Embryonic facial prominence (tissue), 1 donor: ENCODE results near the gene GPAM.
"Not testable (repeated sequence)": the region's sequence is repeated elsewhere in the genome, so short reads cannot be mapped to it uniquely, and the experiment has no call there.

ENCODE experiments used
- DNase-seq: peaks from one replicate; pipeline ENCODE4 v3.0.0-alpha.2; 2016; ENCODE audit errors: extremely low spot score

Gene GPAM

DNA sequence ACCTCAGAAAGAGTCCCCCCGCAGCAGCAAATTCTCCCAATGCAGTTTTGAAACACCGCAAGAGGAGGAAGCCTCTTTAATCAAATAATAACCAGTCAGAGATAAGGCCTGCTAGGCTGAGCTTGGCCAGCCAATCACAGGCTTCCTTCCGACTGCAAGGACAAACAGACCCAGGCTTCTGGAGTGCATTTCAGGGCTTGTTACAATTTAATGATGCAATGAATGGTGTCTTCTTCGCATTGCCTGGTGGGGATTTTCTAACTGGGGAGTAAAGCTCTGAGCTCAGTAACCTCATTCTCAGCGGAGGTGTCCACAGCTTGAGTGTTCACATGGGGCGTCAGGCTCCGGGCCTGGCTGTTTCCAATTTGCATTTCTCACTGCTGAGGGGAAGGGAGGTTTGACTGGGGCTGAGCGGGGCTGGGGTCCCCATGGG is 31.8 kb upstream of the GPAM start:
- no peak for DNase-seq

DNA sequence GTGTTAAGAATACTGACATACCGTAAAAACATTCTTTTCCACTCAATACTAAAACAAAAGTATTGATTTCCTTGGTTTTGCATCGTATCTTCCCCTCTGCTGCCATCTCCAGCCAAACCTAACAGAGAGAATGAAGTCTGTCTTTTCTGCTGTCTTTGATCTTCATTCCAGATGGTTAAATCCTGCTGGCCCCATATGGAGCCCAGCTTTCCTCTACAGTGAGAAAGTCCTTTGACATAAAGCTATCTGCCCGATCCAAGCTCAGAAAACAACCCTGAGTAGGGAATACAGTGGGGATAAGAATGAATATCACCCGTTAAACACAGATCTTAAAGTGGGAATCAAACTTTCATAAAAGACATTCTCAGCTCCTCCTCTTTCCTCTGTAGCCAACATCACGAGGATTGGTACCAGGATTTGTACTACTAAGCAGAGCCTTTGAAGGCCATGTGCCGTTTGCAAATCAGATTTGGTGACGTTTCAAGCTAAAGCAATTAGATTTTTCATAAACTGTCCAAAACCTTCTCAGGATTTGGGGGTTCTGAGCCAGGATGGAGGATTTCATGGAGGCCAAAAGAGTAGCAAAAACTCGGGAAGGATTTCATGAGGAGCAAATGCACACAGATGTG is 30.8 kb upstream of the GPAM start:
- no peak for DNase-seq

DNA sequence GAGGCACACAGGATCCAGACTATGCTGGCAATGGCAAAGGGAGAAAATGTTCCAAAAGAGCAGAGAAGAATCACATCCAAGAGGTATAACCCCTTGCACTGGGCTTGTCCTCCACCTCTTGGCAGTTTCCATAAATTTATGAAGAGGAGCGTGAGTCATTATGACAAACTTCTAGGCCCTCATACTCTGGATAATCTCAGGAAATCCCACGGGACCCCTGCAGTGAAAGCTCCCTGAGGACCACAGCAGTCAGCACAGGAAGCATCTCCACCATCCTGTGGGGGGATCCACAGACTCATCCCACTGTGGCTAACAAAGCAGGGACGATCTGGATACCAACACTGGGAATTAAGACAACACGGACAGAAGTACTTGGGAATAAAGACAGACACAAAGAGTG is 30.3 kb upstream of the GPAM start:
- no peak for DNase-seq

DNA sequence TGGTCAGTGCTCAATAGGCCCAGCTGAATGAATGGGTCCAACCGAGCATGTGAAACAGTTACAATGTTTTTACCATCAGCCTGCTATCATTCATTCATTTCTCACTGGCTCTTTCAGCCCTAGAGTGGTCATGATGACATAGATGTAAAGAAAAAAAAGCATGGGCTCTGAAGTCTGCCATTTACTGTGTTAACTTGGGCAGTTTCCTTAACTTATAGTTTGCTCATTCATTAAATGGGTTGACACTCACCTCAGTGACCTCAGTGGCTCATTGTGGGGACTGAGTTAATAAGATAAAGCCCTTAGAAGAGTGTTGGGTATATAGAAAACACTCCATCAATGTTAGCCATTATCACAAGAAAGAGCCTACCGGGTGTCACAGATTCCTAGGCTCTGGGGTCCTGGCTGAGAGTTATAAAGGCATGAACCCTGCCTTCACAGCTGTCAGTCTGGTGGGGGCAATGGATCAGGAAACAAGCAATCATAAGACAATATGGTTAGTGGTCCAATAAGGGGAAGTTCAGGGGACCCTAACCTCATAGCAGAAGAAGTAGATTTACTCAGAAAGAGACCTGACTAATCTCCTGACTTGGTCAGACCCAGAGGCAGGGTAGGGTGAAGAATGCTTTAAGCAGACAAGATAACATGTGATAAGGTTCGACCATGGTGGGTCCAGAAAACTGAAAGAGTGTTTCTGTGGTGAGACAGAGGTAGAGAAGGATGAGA is 29.7 kb upstream of the GPAM start:
- DNase-seq, result no peak

DNA sequence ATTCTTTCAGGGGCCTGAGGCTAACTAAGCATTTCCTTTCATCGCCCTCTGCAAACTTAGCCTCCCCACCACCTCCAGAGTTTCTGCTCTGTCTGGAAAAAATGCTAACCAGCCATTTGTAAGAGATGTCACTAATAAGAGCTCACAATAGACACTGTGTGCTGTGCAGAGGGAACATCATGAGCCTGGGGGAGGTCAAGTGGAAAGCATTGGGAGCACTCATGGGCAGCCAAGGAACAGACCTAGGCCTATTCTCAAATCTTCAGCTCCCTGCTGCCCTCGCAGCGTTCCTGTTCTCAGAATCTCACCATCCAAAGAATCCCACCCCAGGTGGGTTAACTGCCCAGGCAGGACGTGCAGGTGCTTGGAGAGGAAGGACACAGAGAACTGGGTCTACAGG is 27.1 kb upstream of the GPAM start:
- no peak for DNase-seq

DNA sequence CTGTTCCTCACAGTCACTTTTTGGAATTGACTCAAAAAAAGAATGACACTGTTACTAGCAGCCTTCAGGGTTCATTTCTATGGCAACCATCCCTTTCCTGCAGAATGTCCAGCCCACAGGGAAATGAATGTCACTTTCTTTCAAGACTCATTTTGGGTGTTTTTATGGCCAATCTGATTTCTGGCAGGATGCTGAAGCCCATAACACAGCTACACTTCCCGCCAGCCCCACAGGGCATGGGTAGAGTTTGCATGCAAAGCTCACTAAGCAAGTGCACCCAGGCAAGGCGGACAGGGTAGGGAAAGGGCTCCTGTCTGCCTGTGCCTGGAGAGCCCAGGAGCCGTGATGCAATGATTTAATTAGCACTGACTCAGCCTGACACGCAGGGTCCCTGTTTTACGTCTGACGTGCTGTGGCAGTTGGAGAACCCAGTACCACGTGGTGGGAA is 26.1 kb upstream of the GPAM start:
- DNase-seq, result no peak

DNA sequence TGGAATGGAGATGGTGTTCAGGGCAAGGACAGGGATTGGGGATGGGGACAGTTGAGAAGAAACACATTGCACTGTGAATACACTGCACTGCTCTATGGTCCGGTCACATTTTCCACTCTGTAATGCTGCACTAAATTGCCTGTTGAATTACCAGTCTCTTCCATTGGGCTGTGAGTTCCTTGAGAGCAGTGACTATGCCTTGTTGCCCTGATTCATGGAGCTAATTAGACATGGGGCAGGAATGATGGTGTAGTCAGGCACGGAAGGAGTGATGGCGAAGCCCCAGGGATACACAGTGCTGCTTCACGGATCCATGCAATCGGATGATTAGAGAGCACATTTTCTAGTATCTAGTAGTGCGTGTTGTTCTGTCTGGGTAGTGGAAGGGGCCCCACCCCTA is 25.4 kb upstream of the GPAM start:
- no peak for DNase-seq

DNA sequence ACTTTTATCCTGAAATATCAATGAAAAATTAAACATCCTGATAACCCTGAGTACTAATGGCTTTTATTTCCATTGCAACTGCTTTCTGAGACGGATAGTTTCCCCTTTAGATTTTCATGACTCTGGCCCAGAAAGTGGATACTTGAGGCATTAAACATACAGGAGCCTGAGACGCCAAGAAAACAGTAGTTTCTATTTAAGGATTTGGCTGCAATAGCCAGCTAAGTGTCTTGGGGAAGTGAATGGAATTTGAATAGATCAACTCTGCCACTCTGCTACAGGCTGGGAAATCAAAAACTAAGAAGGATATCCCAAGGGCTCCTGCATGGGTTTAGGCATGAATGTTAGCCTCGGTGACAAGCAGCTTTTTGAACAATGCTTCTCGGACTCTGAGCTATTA is 24.7 kb upstream of the GPAM start:
- DNase-seq, result no peak

DNA sequence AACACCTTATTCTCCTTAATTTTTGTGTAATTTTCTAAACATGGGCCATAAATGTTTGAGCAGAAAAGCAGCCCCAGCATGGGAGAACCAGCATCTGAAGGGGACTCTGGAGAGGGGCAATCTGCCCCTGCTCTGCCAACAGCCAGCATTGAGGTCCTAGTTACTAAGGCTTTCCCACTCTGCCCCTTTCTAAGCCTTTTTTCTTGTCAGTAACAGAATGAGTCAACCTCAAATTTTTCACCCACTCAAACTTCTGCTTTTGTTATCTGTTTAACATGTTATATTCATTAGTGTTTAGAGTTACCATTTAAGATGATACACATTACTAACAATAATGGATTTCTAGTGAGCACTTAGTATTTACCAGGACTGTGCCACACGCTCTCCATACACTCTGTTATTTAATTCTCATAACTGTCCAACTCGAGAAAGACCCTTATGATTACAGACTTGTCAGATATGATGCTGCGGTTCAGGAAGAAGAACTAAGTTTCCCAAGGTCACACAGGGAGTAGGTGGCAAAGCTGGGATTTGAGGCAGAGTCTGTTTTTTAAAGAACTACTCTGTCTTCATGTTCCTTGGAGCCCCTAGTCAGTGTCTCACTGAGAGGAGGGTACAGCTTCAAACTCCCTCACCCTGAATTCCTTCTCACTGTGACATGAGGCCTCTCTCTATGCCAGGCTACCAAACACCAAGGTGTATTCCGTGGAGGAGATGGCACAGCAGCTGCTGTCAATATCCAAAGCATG is 19.9 kb upstream of the GPAM start:
- DNase-seq, result no peak

DNA sequence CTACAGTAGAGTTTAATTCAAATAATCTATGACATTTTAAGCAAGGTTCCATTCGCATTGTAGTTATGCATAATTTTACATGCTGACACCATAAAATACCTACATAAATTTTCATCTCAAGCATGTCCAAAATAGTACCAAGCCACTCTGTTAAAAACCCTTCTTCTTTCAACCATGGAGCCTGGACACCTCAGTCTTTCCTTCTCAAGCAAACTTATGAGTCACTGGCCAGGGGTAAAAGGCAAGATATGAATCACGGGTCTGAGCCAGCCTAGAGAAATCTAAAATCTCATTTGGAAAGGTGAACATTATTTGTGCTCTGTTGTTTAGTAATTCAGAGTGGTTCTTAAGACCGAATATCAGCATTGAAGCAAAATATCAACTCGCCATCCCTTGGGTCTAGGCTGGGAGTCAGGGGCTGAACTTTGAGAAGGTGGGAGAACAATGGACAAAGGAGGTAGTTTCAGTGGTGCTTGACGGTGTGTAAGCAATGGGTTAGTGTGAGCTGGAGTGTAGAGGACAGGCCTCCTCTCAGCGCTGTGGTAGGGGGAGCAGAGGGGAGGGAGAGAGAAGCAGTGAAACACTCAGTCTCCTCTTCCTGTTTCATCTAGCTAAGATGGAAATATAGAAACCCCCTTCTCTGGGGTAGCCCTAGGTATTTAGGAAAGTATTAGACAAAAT is 19.1 kb upstream of the GPAM start:
- DNase-seq, result no peak

DNA sequence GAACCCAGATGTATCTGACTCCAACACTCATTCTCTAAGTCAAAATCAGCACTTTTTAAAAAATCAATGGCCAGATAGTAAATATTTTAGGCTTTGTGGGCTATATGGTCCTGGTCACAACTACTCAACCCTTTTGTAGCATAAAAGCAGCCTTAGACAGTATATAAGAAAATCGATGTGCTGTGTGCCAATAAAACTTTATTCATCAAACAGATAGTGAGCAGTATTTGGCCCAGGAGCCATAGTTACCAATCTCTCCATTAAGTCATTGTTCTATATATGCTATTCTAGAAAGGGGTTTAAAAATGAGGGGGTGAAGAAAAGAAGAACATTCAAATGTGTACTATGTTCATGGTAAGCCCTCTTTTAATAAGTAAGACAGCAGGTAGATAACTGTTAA is 18.5 kb upstream of the GPAM start:
- no peak for DNase-seq

DNA sequence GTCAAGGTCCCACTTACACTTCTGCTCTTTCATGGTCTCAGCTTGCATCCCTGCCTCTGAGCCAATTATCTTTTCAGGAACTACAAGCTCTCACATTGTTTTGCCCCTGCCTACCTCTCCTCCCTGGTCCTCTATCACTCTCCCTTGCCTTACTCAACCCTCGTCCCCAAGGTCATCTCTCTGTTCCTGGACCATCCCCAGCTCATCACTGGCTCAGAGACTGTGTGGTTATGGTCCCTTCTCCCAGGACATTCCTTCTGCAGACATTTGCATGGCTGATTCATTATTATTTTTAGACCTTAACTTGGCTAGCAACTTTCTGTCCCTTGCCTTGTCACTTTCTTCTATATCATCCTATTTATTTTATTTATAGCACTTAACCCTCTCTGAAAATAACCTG is 17.8 kb upstream of the GPAM start:
- no peak for DNase-seq

DNA sequence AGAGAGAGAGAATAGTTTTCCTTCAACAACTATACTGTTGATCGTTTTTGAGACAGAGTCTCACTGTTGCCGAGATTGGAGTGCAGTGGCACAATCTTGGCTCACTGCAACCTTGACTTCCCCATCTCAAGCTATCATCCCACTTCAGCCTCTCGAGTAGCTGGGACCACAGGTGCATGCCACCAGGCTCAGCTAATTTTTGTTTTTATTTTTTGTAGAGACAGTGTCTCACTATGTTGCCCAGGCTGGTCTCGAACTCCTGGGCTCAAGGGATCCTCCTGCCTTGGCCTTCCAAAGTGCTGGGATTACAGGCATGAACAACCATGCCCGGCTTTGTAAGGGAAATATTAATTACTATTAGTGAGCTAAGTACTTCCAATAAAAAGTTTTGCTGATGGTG is 16.7 kb upstream of the GPAM start:
- not testable (repeated sequence) for DNase-seq

DNA sequence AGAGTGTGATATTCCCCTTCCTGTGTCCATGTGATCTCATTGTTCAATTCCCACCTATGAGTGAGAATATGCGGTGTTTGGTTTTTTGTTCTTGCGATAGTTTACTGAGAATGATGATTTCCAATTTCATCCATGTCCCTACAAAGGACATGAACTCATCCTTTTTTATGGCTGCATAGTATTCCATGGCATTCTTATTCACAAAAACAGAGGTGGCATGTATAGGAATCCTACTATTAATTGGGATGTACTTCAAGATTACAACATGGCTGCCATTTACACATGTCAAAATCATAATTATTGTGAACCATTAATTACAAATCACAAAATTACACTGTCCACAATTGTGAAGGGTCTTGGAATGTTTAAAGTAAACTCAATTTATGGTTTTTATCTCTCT is 14.1 kb upstream of the GPAM start:
- not testable (repeated sequence) for DNase-seq

DNA sequence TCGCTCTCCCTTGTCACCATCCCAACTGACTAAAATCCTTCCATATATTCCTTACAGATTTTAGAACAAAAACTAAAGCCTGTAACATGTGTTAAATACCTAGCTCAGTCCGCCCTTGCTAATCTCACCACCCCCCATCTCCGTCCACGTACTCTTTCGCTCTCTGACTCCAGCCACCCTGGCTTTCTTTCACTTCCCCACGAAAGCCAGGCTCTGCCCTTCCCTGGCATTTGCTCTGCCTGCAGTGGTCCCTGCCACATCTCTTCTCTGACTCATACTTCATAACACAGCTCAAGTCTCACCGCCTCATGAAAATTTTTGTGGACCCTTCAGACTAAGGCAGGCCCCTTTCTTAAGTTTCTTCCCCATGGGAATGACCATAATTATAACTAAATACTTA is 11.7 kb upstream of the GPAM start:
- DNase-seq, result no peak

DNA sequence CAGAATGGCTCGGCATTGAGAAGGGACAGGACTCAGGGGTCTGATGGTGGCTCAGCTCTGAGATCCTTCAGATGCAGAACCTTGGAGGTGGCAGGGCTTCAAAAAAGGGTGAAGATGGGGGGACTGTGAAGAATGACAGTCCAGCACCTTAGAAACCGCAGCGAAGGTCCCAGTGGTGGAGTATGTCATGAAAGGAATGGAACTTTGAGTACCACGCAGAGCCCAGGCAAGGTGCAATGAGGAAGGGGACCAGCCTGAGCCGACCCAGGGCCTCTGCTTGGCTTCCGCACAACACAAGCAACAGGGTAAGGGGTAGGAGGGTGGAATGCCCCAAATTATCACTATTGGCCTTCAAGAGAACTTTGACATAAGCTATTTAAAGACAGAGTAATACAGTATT is 8.2 kb upstream of the GPAM start:
- no peak for DNase-seq

DNA sequence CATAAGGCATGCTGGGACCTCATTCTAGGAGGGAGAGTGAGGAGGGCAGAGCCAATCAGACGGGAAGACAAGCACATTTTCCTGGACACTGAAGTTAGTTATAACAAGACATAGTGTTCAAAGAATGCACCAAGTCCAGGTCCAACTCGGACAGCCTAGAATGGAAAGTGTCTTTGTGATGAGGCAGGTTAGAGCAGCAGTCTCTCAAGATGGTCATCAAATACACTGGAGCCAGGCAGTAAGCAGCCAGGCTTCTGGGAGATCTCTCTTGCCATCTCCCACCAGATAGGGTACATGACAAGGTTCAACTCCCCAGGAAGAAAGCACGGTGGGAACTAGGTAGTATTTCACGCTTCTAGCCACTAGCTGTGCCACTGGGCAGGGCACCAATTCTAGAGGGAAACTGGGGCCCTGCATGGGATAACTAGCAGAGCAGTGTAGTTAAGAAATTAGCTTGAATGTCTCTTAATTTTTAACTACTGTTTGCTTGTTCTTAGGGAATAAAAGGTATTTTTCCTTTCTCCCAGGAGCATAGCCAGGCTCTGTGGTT is 7.6 kb upstream of the GPAM start:
- DNase-seq, result no peak

DNA sequence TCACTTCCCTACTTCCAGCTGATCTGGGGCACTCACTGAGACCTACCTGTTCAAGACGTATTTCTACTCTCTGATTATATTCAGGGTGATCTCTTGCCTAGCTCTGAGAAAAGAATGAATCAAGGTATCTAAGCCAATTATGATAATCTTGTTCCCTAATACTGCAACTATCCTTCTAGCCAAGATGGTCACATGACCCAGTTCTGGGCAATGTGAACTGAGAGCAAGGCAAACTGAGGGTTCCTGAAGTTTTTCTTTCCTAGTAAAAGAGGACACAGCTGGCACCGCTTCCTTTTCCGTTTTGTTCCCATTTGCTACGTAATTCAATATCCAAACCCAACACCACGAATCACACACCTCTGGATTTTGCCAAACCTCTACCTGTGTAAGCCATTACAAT is 5.9 kb upstream of the GPAM start:
- no peak for DNase-seq

DNA sequence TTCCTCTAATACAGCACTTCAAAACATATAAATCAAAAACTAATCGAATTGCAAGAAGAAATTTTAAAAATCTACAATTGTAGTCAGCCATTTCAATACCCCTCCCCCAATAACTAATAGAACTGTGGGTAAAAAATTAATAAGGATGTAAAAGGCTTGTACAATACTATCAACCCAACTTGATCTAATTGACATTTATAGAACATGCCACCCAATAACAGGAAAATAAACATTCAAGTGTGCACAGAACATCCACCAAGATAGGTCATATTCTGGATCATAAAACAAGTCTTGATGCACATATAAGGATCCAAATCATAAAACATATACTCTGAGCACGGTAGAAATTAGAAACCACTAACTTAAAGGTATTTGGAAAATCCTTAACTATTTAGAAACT is 4.0 kb upstream of the GPAM start:
- DNase-seq, result no peak

DNA sequence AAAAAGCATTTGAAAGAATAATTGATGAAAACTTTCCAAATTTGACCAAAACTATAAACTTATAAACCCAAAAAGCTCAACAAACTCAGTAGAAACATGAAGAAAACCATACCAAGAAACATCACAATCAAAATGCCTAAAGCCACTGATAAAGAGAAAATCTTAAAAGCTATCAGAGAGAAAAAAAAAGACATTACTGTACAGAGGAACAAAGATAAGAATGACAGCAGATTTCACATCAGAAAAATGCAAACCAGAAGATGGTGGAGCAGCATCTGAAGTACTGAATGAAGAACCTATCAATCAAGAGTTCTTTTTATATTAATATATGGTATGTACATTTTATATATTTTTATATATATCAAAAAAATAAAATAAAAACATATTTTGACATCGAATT is 2.4 kb upstream of the GPAM start:
- no peak for DNase-seq

DNA sequence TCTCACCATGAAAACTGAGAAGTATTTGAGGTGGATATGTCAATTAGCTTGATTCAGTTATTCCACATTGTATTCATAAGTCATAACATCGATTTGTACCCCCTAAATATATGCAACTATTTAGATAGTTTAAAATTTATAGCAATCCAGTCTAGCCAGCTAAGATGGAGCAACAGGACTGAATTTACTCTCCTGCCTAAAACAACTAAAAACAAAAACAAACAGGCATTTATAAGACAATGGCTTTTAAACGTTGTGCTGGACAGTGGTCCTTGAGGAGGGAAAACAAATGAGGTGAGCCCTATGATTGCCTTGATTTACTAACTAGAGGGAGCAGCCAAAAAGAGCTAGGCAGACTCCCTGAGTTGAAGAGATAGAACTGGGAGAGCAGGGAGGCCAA is 814 bp upstream of the GPAM start:
- no peak for DNase-seq

DNA sequence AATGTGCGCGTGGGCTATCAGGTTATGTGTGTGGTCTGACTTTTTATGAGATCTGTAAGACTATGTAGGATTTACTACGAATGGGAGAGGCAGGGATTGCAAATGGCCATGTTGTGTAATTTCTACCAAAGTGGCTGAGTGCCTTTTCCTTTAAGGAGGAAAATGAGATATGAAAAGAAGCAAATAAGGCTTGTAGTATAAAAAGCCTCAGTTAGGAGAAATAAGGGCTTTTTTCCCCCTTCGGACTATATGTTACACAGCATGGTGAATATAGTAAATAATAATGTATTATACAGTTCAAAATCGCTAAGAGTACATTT is 447 bp upstream of the GPAM start:
- DNase-seq, result peak; percentile 11
